Adipocyte (in vitro differentiated cells): ENCODE results near the gene GFPT1.

Source experiments
- DNase-seq: peaks from one replicate; pipeline ENCODE4 v3.0.0-alpha.2; 2015; ENCODE audit warnings: low read depth
- H3K27me3 ChIP-seq: replicated peaks from 2 replicates; pipeline ENCODE4 v1.7.0; 2013; ENCODE audit warnings: mild to moderate bottlenecking, low read length, moderate library complexity; ENCODE audit not compliant: control insufficient read depth, insufficient read depth
- H3K36me3 ChIP-seq: 2 replicates; pipeline ENCODE4 v1.7.0; 2013; ENCODE audit warnings: low read length, mild to moderate bottlenecking, moderate library complexity; ENCODE audit not compliant: control insufficient read depth, insufficient read depth, severe bottlenecking
- H3K4me1 ChIP-seq: 2 replicates; pipeline ENCODE4 v1.7.0; 2013; ENCODE audit warnings: mild to moderate bottlenecking, low read length, moderate library complexity; ENCODE audit not compliant: control insufficient read depth, insufficient read depth
- H3K4me3 ChIP-seq: 2 replicates; pipeline ENCODE4 v1.7.0; 2013; ENCODE audit warnings: mild to moderate bottlenecking, low read length, moderate library complexity
- H3K9ac ChIP-seq: 2 replicates; pipeline ENCODE4 v1.7.0; 2013; ENCODE audit warnings: mild to moderate bottlenecking, low read length, moderate library complexity
- H3K9me3 ChIP-seq: 2 replicates; pipeline ENCODE4 v1.7.0; 2013; ENCODE audit warnings: mild to moderate bottlenecking, low read length, moderate library complexity; ENCODE audit not compliant: control insufficient read depth

GFPT1 gene

DNA sequence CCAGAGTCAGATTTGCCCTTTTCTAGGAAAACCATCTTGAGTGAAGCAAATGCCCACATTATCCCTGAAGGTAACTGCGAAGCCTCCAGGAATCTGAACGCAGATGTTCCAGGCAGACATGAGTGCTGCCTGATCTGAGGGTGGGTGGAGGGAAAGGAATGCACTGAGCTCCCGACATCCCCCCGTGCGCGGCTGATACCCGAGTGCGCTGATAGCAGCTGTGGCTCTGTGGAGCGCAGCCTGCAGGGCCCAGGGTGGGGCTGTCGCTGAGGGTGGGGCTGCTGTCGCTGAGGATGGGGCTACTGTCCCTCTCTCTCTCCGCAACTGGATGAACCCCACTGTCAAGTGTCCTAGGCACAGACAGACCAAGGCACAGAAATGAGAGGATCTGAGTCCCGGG lies 82.4 kb downstream of the GFPT1 start:
- peaks cover 7% of the 10 kb centered on the region for H3K9me3 ChIP-seq
- DNase-seq: no peak
- H3K9ac ChIP-seq: no peak overlapping the region
- H3K4me1 ChIP-seq: peaks cover 33% of the 10 kb centered on the region
- no peaks in the 10 kb centered on the region for H3K27me3 ChIP-seq
- H3K4me3 ChIP-seq: no peak overlapping the region
- H3K36me3 ChIP-seq: no peaks in the 10 kb centered on the region

DNA sequence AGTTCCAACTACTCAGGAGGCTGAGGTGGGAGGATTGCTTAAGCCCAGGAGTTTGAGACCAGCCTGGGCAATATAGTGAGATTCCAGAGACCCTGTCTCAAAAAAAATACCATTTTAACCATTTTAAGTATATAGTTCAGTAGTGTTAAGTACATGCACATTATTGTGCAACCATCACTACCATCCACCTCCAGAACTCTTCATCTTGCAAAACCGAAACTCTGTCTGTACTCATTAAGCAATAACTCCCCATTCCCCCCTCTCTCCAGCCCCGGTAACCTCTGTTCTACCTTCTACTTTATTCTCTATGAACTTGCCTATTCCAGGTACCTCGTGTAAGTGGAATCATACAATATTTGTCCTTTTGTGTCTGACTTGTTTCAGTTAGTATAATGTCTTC lies 86.4 kb downstream of the GFPT1 start:
- H3K4me3 ChIP-seq: no peak overlapping the region
- no peaks in the 10 kb centered on the region for H3K27me3 ChIP-seq
- no peaks in the 10 kb centered on the region for H3K36me3 ChIP-seq
- no peak overlapping the region for H3K9ac ChIP-seq
- peaks cover 7% of the 10 kb centered on the region for H3K9me3 ChIP-seq
- peak; percentile 25 for DNase-seq
- H3K4me1 ChIP-seq: peaks cover 17% of the 10 kb centered on the region

DNA sequence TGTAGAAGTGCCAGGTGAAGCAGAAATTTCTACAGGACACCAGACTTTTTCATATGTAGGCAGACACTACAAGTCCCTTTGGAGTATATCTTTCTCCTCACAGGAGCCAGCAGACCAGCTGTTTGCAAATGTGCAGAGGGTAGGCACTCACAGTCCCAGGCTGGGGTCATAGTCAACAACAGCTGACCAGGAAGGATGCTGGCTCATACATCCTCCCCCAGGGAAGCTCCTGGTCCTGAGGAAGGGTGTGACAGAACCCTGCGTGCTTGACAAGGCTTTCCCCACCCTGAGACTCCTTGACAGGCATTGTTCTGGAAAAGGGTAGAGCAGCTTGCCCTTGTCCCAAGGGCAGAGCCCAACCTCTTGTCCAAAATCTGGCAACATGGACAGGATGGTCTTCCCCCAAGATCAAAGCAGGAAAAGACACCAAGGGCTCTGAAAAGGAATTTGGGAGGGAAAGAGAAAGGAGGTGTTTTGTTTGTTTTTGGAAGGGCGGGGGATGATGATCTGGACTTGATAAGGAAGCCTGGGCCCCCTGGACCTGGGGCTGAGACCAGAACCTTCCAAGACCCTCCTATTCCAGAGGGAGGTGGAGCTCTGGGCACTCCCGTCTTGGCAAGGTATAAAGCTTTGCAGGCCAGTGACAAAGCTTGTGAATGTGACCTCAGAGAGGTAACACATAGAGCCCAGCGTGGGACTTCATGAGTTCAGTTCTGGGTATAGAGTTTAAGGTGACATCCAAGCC lies 87.1 kb downstream of the GFPT1 start:
- Histone ChIP-seq H3K9me3 (peaks cover 7% of the 10 kb centered on the region), H3K4me1 (peaks cover 20% of the 10 kb centered on the region), H3K9ac (no peak overlapping the region), H3K27me3 (no peaks in the 10 kb centered on the region), H3K36me3 (no peaks in the 10 kb centered on the region), H3K4me3 (no peak overlapping the region)
- DNase-seq: no peak

DNA sequence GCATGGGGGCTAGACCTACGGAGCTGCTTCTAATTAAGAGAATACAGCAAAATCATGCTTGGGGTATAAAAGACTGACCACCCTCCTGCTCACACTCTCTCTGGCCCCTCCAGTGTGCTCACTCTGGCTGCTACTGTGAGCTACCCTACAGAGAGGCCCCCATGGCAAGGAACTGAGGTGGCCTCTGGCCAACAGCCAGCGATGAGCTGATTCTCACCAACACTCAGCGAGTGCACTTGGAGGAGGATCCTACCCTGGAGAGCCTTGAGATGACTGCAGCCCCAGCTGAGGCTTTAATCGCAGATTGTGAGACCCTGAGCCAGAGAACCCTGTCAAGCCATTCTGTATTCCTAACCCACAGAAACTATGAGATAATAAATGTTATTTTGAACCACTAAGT lies 88.2 kb downstream of the GFPT1 start:
- no peak overlapping the region for H3K4me3 ChIP-seq
- H3K9me3 ChIP-seq: peaks cover 2% of the 10 kb centered on the region
- DNase-seq: peak; percentile 49

DNA sequence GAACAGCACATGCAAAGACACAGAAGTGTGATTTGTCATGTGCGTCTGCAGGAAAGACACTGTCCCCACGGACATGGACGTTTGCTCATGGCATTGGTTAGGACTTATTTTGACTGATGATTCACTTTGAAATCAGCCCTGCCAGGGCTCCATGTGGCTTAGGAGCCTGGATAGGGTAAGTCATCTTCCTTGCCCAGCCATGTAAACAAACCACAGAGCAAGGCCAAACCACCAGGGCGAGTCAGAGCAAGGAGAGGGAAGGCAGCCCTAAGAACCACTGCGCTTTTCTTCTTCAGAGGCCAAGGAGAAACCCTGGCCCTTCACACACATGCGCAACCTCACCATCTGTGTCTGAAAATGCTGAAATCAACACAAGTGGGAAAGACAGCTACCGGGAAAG lies 88.8 kb downstream of the GFPT1 start:
- Histone ChIP-seq H3K9me3 (no peaks in the 10 kb centered on the region), H3K4me3 (no peak overlapping the region), H3K36me3 (no peaks in the 10 kb centered on the region), H3K9ac (no peak overlapping the region), H3K4me1 (peaks cover 31% of the 10 kb centered on the region), H3K27me3 (no peaks in the 10 kb centered on the region)
- DNase-seq: peak; percentile 73

More for the DNA sequence above, 88.2 kb downstream of the GFPT1 start:
- Histone ChIP-seq H3K36me3 (no peaks in the 10 kb centered on the region), H3K9ac (no peak overlapping the region), H3K27me3 (no peaks in the 10 kb centered on the region), H3K4me1 (peaks cover 30% of the 10 kb centered on the region)

DNA sequence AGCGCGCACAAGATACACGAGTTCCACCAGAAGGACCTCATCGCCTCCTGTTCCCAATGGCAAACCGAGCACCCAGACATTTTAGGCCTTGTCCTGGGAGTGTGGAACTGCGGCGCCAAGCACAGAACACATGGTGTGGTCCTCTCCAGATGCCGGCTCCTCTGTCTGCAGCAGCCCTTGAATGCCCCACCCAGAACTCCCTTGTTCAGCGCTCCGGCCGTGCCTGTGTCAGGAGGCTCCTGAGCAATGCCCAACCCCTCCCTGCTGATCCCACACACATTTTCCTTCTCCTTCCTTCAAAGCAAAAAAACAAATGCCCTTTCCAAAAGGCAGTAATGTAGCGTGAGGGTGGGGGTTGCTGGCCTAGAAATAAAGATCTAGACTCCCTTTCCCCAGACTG lies 89.8 kb downstream of the GFPT1 start:
- Histone ChIP-seq H3K27me3 (no peaks in the 10 kb centered on the region), H3K4me1 (peaks cover 34% of the 10 kb centered on the region), H3K36me3 (no peaks in the 10 kb centered on the region), H3K9me3 (no peaks in the 10 kb centered on the region), H3K4me3 (no peak overlapping the region), H3K9ac (no peak overlapping the region)
- DNase-seq: no peak

DNA sequence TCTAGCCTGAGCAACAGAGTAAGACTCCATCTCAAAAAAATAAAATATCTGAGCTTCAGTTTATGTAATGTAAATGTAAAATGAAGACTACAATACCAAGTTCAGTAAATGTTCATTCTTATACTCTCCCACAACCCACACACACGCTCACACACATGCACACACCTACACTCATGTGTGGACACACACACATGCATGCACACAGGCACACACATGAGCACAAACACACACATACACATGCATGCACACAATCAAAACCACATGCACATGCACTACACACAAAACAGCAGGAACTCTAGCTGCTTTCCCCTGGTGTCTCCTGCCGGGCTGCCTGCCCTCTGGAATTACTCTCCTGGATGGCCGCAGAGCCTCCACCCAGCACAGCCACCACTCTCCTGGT lies 90.6 kb downstream of the GFPT1 start:
- DNase-seq: no peak
- Histone ChIP-seq H3K9ac (no peak overlapping the region), H3K9me3 (no peaks in the 10 kb centered on the region), H3K4me3 (no peak overlapping the region), H3K36me3 (no peaks in the 10 kb centered on the region), H3K27me3 (no peaks in the 10 kb centered on the region), H3K4me1 (peaks cover 42% of the 10 kb centered on the region)

DNA sequence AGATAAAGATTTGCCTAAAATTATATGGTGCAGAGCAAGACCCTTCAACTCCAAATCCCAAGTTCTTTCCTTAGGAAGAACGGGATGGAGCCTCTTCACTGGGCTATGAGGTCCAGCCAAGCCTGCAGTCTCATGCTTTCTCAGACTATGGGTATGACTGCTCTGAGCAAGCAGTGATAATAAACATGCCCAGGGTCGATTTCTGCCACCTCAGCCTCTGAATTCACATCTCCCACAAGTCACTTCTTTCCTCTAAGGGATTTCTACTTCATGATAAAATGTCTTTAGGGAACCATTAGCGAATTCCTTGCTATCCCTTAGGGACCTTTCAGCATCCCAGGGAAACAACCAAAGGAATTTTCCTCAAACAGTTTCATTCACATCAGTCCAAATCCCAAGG lies 94.8 kb downstream of the GFPT1 start:
- Histone ChIP-seq H3K27me3 (no peaks in the 10 kb centered on the region), H3K36me3 (no peaks in the 10 kb centered on the region), H3K4me1 (peaks cover 33% of the 10 kb centered on the region), H3K9me3 (no peaks in the 10 kb centered on the region), H3K9ac (no peak overlapping the region), H3K4me3 (no peak overlapping the region)
- DNase-seq: no peak

DNA sequence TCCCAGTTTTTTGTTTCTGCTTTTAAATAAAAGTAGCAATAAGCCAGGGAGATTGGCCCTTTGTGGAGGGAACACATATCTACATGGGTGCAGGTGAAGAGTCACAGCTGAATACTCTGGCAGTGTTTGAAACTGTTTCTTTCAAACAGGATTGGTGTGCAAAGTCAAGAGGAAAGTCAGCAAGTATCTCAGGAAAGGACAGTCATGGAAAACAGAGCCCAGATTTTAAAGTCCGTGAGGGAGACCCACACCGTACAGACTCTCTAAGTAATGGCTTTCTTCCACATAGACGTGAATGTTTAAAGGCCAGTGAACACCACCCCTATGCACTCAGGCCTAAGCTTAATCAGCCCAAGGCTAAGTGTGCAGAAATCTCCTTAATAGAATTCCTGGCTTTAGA lies 95.3 kb downstream of the GFPT1 start:
- Histone ChIP-seq H3K27me3 (no peaks in the 10 kb centered on the region), H3K4me3 (no peak overlapping the region), H3K9me3 (no peaks in the 10 kb centered on the region), H3K4me1 (peaks cover 33% of the 10 kb centered on the region), H3K36me3 (no peaks in the 10 kb centered on the region), H3K9ac (no peak overlapping the region)
- DNase-seq: no peak

DNA sequence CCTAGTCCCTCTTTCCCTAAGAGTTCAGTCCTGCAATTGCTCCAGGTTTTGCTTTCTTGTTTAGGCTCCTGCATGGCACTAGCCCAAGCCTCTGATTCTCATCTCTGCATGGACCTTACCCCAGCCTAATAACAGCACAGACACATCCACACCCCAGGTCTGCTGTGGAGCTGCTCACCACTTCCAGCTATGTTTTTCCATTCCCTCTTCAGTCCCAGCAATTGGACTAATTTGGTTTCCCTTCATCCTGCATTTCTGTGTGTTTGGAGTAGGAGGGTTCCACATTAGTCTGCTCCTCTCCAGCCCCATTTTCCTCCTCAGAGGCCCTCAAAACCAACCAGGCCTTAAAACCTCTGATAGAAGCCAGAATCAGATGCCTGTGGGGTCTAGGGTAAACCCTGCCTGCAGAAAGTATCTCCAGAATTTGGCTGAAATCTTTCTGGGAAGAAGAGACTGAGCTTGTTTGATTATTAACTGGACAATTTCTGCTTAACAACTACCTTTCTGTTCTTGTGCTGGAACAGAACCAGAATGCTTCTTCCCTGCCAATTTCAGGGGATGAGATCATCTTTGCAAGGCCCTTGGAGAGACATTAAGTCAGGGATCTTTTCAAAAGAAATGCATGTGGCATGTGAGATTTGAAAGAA lies 95.9 kb downstream of the GFPT1 start:
- Histone ChIP-seq H3K4me3 (no peak overlapping the region), H3K36me3 (no peaks in the 10 kb centered on the region), H3K27me3 (no peaks in the 10 kb centered on the region), H3K9me3 (no peaks in the 10 kb centered on the region), H3K4me1 (peaks cover 33% of the 10 kb centered on the region), H3K9ac (no peak overlapping the region)
- peak; percentile 56 for DNase-seq

DNA sequence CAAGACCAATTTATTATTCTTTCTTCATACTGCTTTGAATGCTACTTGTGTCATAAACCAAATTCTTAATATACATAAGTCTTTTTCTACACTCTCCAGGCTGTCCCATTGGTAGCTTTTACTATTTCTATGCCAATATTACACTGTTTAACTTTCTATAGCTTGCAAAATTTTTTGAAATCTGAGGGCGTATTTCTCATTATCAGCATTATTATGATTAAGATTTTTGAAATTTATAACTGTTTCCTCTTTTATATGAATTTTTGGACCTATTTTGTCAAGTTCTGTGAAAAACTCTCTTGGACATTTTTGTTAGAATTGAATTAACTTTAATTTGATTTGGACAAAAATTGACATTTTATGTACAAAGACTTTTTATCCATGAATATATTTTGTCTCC lies 98.6 kb downstream of the GFPT1 start:
- no peak for DNase-seq
- Histone ChIP-seq H3K9ac (no peak overlapping the region), H3K9me3 (no peaks in the 10 kb centered on the region), H3K36me3 (no peaks in the 10 kb centered on the region), H3K27me3 (no peaks in the 10 kb centered on the region), H3K4me3 (no peak overlapping the region), H3K4me1 (peaks cover 19% of the 10 kb centered on the region)
